K562 (cell line): ENCODE results near the gene ARFRP1. TPM values are rescaled to one million over a fixed set of nuclear protein-coding genes. Genes with fewer than 3 reads are reported as not detected.

Experiments used
- ATAC-seq: fragments of 200-7000 bp; cut with Tn5 transposase; 3 replicates; pipeline ENCODE4 v1.9.1; 2020; ENCODE audit warnings: moderate library complexity
- BruUV-seq: library from RNA; stranded (reverse); fragments of 400-500 nt; replicated peaks from 2 replicates; lab custom pipeline; 2021; lab: Mats Ljungman, UMichigan
- CTCF ChIA-PET: fragments of 300-600 bp; formaldehyde crosslinking; extraction: SDS; loops from one replicate; lab custom pipeline; 2021; ENCODE audit warnings: low intra/inter-chr PET ratio; lab: Yijun Ruan, JAX
- POLR2A ChIA-PET: fragments of 300-600, 350-650 bp; sonication (Branson Sonifier 250); formaldehyde crosslinking; extraction: SDS; loops from one replicate; lab custom pipeline; 2021; ENCODE audit warnings: antibody characterized with exemption, inconsistent platforms; lab: Yijun Ruan, JAX
- DNase-seq, 4 experiments: peaks; one replicate each; pipeline versions ENCODE4 v3.0.0 to v3.0.0-alpha.2; 2011 to 2018; ENCODE audit warnings: low spot score in 3 of 4, mixed read lengths in 3 of 4; ENCODE audit errors: extremely low read depth in 1 of 4
- FAIRE-seq: peaks from 2 replicates; lab custom pipeline; 2011; peaks lifted over from hg19 to GRCh38; lab: Jason Lieb, UNC
- H2AFZ ChIP-seq: 2 replicates; pipeline ENCODE4 v1.6.0; 2011; ENCODE audit warnings: low read depth, low read length, control low read depth, inconsistent platforms
- H3K27ac ChIP-seq: fragments of 200-600 bp; 3 replicates; pipeline ENCODE4 v1.8.0; 2011; ENCODE audit warnings: low read depth, mild to moderate bottlenecking, control low read depth, inconsistent platforms, low read length, moderate library complexity, mixed read lengths; ENCODE audit errors: extremely low read depth
- H3K27me3 ChIP-seq, 2 experiments: fragments of 300-600 bp in 1 of 2; 2 replicates in 1 of 2; 3 replicates in 1 of 2; pipeline versions ENCODE4 v1.6.0 to v1.8.0; 2011; ENCODE audit warnings: inconsistent platforms in 2 of 2, low read length in 2 of 2, mild to moderate bottlenecking in 1 of 2, mixed read lengths in 1 of 2, moderate library complexity in 1 of 2; ENCODE audit not compliant: control insufficient read depth in 2 of 2, insufficient read depth in 2 of 2
- H3K36me3 ChIP-seq: fragments of 300-600 bp; 3 replicates; pipeline ENCODE4 v1.8.0; 2011; ENCODE audit warnings: mild to moderate bottlenecking, low read length, inconsistent platforms; ENCODE audit not compliant: control insufficient read depth, insufficient read depth
- H3K4me1 ChIP-seq, 2 experiments: fragments of 200-600 bp in 1 of 2; replicated peaks in 1 of 2; 2 replicates in 1 of 2; 3 replicates in 1 of 2; pipeline versions ENCODE4 v1.5.1 to v1.8.0; 2011; ENCODE audit warnings: inconsistent platforms in 2 of 2, low read length in 2 of 2, mild to moderate bottlenecking in 1 of 2, mixed read lengths in 1 of 2, moderate library complexity in 1 of 2; ENCODE audit not compliant: control insufficient read depth in 2 of 2, insufficient read depth in 2 of 2
- H3K4me2 ChIP-seq: 2 replicates; pipeline ENCODE4 v1.6.1; 2011; ENCODE audit warnings: low read length, control low read depth, inconsistent platforms, mixed read lengths; ENCODE audit not compliant: insufficient read depth
- H3K4me3 ChIP-seq: fragments of 200-600 bp; sonication (generic), shearing (Covaris generic); 2 replicates; pipeline ENCODE4 v1.5.1; 2016; ENCODE audit warnings: control low read depth, inconsistent platforms
- H3K79me2 ChIP-seq: fragments of 200-600 bp; 3 replicates; pipeline ENCODE4 v1.8.0; 2011; ENCODE audit warnings: low read length, inconsistent platforms; ENCODE audit not compliant: control insufficient read depth, insufficient read depth
- H3K9ac ChIP-seq, 2 experiments: 2 replicates each; pipeline versions ENCODE4 v1.6.0 to v1.6.1; 2011; ENCODE audit warnings: low read depth in 2 of 2, low read length in 2 of 2, control low read depth in 1 of 2, inconsistent platforms in 1 of 2, mild to moderate bottlenecking in 1 of 2, mixed read lengths in 1 of 2; ENCODE audit not compliant: insufficient read depth in 1 of 2
- H3K9me1 ChIP-seq: one replicate; pipeline ENCODE4 v1.6.0; 2011; ENCODE audit warnings: inconsistent platforms, mild to moderate bottlenecking, low read length, moderate library complexity; ENCODE audit not compliant: control insufficient read depth, insufficient read depth
- H3K9me3 ChIP-seq: replicated peaks from 2 replicates; pipeline ENCODE4 v1.5.1; 2011; ENCODE audit warnings: low read depth, low read length, inconsistent platforms; ENCODE audit not compliant: control insufficient read depth, insufficient read depth
- H4K20me1 ChIP-seq: replicated peaks from 2 replicates; pipeline ENCODE4 v1.6.1; 2011; ENCODE audit warnings: low read length, inconsistent platforms, mixed read lengths; ENCODE audit not compliant: control insufficient read depth, insufficient read depth
- ETS1 ChIP-seq: conservative IDR thresholded peaks from 2 replicates; pipeline ENCODE4 v1.6.1; 2011; ENCODE audit warnings: low read depth, mild to moderate bottlenecking, low read length; ENCODE audit not compliant: control insufficient read depth
- HMG20A ChIP-seq: fragments of 450-650 bp; formaldehyde crosslinking; conservative IDR thresholded peaks from 2 replicates; pipeline ENCODE4 v1.4.0; 2020; ENCODE audit warnings: mild to moderate bottlenecking, mixed read lengths
- HSF4 ChIP-seq: fragments of 250-450 bp; sonication (Bioruptor Pico); IDR thresholded peaks from 2 replicates; pipeline ENCODE4 v2.1.2; 2022; ENCODE audit warnings: mild to moderate bottlenecking, moderate library complexity, borderline replicate concordance
- NR2C2 ChIP-seq, 2 experiments: fragments of 200-800 bp in 1 of 2; sonication (Bioruptor generic) in 1 of 2; sonication (generic) in 1 of 2; formaldehyde crosslinking in 1 of 2; IDR thresholded peaks; 2 replicates each; pipeline versions ENCODE4 v1.6.1 to v1.8.0; 2016 to 2022; ENCODE audit warnings: mild to moderate bottlenecking in 1 of 2, missing compliant biosample characterization in 1 of 2, missing genetic modification characterization in 1 of 2, missing genetic modification reagents in 1 of 2
- PCBP1 ChIP-seq: fragments of 200-400 bp; formaldehyde crosslinking; IDR thresholded peaks from 2 replicates; pipeline ENCODE4 v1.6.1; 2018; ENCODE audit warnings: mild to moderate bottlenecking, low read depth, low read length; ENCODE audit not compliant: poor library complexity, severe bottlenecking
- POLR2A ChIP-seq: fragments of 450-650 bp; conservative IDR thresholded peaks from 2 replicates; pipeline ENCODE4 v1.6.1; 2016
- PRPF4 ChIP-seq: fragments of 200-400 bp; formaldehyde crosslinking; IDR thresholded peaks from one replicate; pipeline ENCODE4 v1.6.1; 2017; ENCODE audit warnings: low read length, low read depth, mild to moderate bottlenecking; ENCODE audit not compliant: insufficient read depth, poor library complexity, severe bottlenecking
- RB1 ChIP-seq: fragments of 450-650 bp; IDR thresholded peaks from 2 replicates; pipeline ENCODE4 v1.6.1; 2017; ENCODE audit warnings: low read depth, mild to moderate bottlenecking
- RBM22 ChIP-seq: fragments of 200-400 bp; formaldehyde crosslinking; IDR thresholded peaks from 2 replicates; pipeline ENCODE4 v1.6.1; 2018; ENCODE audit warnings: low read length, low read depth; ENCODE audit not compliant: poor library complexity, severe bottlenecking
- XRCC3 ChIP-seq: fragments of 450-650 bp; IDR thresholded peaks from 2 replicates; pipeline ENCODE4 v1.6.1; 2017; ENCODE audit warnings: mild to moderate bottlenecking, moderate library complexity
- ZFX ChIP-seq: sonication (generic); formaldehyde crosslinking; IDR thresholded peaks from 2 replicates; pipeline ENCODE4 v1.8.0; 2022; ENCODE audit warnings: mild to moderate bottlenecking, missing genetic modification reagents, moderate library complexity
- ZNF589 ChIP-seq: fragments of 200-800 bp; sonication (Bioruptor generic); IDR thresholded peaks from 2 replicates; pipeline ENCODE4 v1.6.1; 2016; ENCODE audit warnings: low read depth, missing genetic modification characterization, missing compliant biosample characterization
- WGBS: fragments of 100-300 bp; shearing (Covaris generic); methylation state at CpG from one replicate; pipeline ENCODE4 v1.1.6; 2016; ENCODE audit warnings: low coverage, mixed read lengths; ENCODE audit not compliant: insufficient coverage; ENCODE audit errors: missing lambda C conversion rate; 5-methylcytosine and 5-hydroxymethylcytosine counted together
- in situ Hi-C: fragments of 300-500 bp; cut with MboI; formaldehyde crosslinking; loops from 4 replicates; pipeline ENCODE4 v1.15.0; 2018; ENCODE audit warnings: inconsistent platforms, mixed read lengths
- intact Hi-C: fragments of 100-400 bp; cut with micrococcal nuclease; formaldehyde crosslinking; loops from 2 replicates; pipeline ENCODE4 v1.14.2; 2022
- polyA plus RNA-seq, 8 experiments: library from polyadenylated mRNA; depleted of rRNA in 4 of 8; stranded (reverse) in 5 of 8; unstranded in 3 of 8; fragments of >200 nt; fragmentation: Nextera tagmentation in 2 of 8; fragmentation: Illumina TruSeq in 1 of 8; extraction: Ambion mirVana in 2 of 8; extraction: Trizol in 1 of 8; gene quantifications; 2 replicates each; pipeline versions ENCODE4 v1.2.1 to v1.2.3, GENCODE V29; 2011 to 2014; ENCODE audit warnings: inconsistent platforms in 1 of 8, missing spikeins in 1 of 8
- total RNA-seq, 7 experiments: library from RNA; depleted of rRNA in 6 of 7; stranded (reverse); fragments of >200 nt in 6 of 7; fragmentation: Illumina TruSeq in 2 of 7; extraction: Trizol in 2 of 7; gene quantifications; 2 replicates each; pipeline versions ENCODE4 v1.2.1 to v1.2.3, GENCODE V29; 2011 to 2021; ENCODE audit warnings: low replicate concordance in 1 of 7

The ARFRP1 gene
- total and polyA plus RNA-seq, 9 of the 15 experiments (the other 6 are each of a cell fraction or from before 2014, with no cell fraction given): 2.2 to 78.9 (median 37.3) TPM

- ATAC-seq (no peak), FAIRE-seq (no peak), DNase-seq (no peak)
- Histone ChIP-seq H3K79me2 (no peaks in the 10 kb centered on the region), H2AFZ (no peak overlapping the region), H3K27ac (no peak overlapping the region), H3K9me1 (no peaks in the 10 kb centered on the region), H3K9me3 (no peaks in the 10 kb centered on the region), H3K4me1 (peaks cover 2 to 74% of the 10 kb centered on the region in 2 experiments; a peak in 3 of 5 replicates), H3K36me3 (peaks cover 37% of the 10 kb centered on the region; the same call in 2 of the 3 replicates), H3K27me3 (no peaks in the 10 kb centered on the region), H3K4me3 (no peak overlapping the region), H3K4me2 (no peak overlapping the region), H4K20me1 (no peaks in the 10 kb centered on the region; the same call in 1 of the 2 replicates), H3K9ac (0 out of 4 replicates have a peak overlapping the region, but pooled peaks of 1 of the 2 experiments have one; percentile 17)
- in situ Hi-C loops: no loop called here
- intact Hi-C loops: no loop called here
- no peak for TF ChIP-seq XRCC3
- no peak for TF ChIP-seq ZFX (CRISPR knock-in tag)
- TF ChIP-seq RBM22: peak; percentile 43
- TF ChIP-seq HMG20A: no peak
- 0 out of 2 replicates have a peak, but pooled peaks have one; percentile 12 for TF ChIP-seq ETS1
- peak; percentile 6 for TF ChIP-seq PCBP1
- peak; percentile 53 for TF ChIP-seq POLR2A
- no peak for TF ChIP-seq ZNF589 (CRISPR knock-in tag)
- TF ChIP-seq NR2C2 (CRISPR knock-in tag; IDR thresholded peaks at IDR 0.05): no peak
- TF ChIP-seq NR2C2 (tag; IDR thresholded peaks at IDR 0.05): no peak
- no peak for TF ChIP-seq PRPF4
- TF ChIP-seq HSF4 (CRISPR knock-in tag): no peak
- TF ChIP-seq RB1: no peak
- no TSS peak for BruUV-seq
- 94% methylated on average over 18 of the region's 21 CpGs for WGBS
- CTCF ChIA-PET: interaction anchor here (0.6 kb wide), 1 partner anchor 127 kb away, joined by 3 read pairs; no protein-coding TSS in a partner anchor
- POLR2A ChIA-PET: no interaction called here
Measured at GRCh38 chr20:63693733-63694583, 13.8 kb downstream of the ARFRP1 start.
